ENCODE measurements around the gene TP53I11. TPM values are rescaled to one million over a fixed set of nuclear protein-coding genes. Genes with fewer than 3 reads are reported as not detected.

Gene TP53I11
- total and polyA plus RNA-seq, 2 of the 13 experiments (the other 11 are each of a cell fraction or from before 2014, with no cell fraction given), result not detected

DNA sequence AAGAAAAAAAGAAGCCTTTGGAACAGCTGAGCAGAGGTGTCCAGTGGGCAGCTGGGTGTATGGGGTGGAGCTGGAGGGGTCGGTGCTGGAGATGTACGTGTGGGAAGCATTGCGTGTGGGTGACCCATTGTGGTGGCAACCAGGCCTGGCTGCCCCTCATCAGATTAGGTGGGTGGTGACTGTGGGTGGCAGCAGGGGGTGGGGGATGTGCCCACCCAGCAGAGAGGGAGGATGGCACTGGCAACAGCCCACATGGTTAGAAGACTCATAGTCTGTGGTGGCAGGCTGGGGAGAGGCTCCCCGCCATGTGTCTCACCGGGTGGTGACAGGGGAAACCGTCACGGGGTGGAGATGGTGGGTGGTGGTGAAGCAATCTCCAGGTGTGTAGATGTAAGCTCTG lies 27.6 kb downstream of the TP53I11 start (continued):
- TF ChIP-seq, protein P1, sequence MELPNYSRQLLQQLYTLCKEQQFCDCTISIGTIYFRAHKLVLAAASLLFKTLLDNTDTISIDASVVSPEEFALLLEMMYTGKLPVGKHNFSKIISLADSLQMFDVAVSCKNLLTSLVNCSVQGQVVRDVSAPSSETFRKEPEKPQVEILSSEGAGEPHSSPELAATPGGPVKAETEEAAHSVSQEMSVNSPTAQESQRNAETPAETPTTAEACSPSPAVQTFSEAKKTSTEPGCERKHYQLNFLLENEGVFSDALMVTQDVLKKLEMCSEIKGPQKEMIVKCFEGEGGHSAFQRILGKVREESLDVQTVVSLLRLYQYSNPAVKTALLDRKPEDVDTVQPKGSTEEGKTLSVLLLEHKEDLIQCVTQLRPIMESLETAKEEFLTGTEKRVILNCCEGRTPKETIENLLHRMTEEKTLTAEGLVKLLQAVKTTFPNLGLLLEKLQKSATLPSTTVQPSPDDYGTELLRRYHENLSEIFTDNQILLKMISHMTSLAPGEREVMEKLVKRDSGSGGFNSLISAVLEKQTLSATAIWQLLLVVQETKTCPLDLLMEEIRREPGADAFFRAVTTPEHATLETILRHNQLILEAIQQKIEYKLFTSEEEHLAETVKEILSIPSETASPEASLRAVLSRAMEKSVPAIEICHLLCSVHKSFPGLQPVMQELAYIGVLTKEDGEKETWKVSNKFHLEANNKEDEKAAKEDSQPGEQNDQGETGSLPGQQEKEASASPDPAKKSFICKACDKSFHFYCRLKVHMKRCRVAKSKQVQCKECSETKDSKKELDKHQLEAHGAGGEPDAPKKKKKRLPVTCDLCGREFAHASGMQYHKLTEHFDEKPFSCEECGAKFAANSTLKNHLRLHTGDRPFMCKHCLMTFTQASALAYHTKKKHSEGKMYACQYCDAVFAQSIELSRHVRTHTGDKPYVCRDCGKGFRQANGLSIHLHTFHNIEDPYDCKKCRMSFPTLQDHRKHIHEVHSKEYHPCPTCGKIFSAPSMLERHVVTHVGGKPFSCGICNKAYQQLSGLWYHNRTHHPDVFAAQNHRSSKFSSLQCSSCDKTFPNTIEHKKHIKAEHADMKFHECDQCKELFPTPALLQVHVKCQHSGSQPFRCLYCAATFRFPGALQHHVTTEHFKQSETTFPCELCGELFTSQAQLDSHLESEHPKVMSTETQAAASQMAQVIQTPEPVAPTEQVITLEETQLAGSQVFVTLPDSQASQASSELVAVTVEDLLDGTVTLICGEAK (IDR thresholded peaks at IDR 0.05), result no peak
- TF ChIP-seq, protein P1 (CRISPR knock-in tag; IDR thresholded peaks at IDR 0.05), result no peak
- TF ChIP-seq, protein P2, sequence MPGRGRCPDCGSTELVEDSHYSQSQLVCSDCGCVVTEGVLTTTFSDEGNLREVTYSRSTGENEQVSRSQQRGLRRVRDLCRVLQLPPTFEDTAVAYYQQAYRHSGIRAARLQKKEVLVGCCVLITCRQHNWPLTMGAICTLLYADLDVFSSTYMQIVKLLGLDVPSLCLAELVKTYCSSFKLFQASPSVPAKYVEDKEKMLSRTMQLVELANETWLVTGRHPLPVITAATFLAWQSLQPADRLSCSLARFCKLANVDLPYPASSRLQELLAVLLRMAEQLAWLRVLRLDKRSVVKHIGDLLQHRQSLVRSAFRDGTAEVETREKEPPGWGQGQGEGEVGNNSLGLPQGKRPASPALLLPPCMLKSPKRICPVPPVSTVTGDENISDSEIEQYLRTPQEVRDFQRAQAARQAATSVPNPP (CRISPR knock-in tag; IDR thresholded peaks at IDR 0.05), result no peak

All from HepG2 (cell line).